ENCODE measurements around the gene MITD1.

DNA sequence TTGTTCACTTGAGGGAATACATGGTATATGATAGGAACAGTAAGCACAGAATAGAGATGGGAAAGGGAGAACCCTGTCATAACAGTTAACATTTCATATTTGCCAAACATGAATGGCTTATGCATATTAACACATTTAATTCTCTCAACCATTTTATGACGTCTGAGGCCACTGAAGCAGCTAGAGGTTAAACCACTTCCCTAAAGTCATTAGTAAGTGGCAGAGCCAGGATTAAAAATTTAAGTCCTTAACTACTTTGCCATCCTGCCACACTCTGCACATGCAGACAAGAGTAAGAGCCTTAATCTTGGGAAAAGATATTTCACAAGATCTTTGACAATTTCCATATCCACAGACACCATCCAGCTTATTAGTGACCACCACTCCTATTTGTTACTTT is 24.0 kb downstream of the MITD1 start:
- TF ChIP-seq EZH2 (IDR thresholded peaks at IDR 0.05; ENCODE audit: low read depth) (no peak), CTCF (conservative IDR thresholded peaks at IDR 0.05) (no peak)

All from PC-9 (cell line).